ENCODE measurements around the gene TMEM222.
A peak's percentile ranks its signal among the peaks of the same experiment; 100 is the strongest.
"Not testable (repeated sequence)": the region's sequence is repeated elsewhere in the genome, so short reads cannot be mapped to it uniquely, and the experiment has no call there.

Gene TMEM222

GRCh38 chr1:27321813-27322568, at the start of gene TMEM222:
TMEM222 (plus strand) TSS chr1:27322163; CDS start chr1:27322198, 35 bp downstream.
- DNase-seq: peak; percentile 89

- DNase-seq: no peak
These were observed 47.8 kb upstream of the TMEM222 start for GRCh38 chr1:27274204-27274603.

GRCh38 chr1:27275696-27276095, 46.3 kb upstream of the TMEM222 start:
- DNase-seq: no peak

- peak; percentile 33 for DNase-seq
These were observed 37.3 kb upstream of the TMEM222 start for GRCh38 chr1:27284425-27285273.

GRCh38 chr1:27285274-27285660, 36.7 kb upstream of the TMEM222 start:
- DNase-seq: no peak

GRCh38 chr1:27285821-27286220, 36.1 kb upstream of the TMEM222 start:
- DNase-seq: not testable (repeated sequence)

GRCh38 chr1:27289125-27289524, 32.8 kb upstream of the TMEM222 start:
- DNase-seq: not testable (repeated sequence)

- no peak for DNase-seq
These were observed 31.4 kb upstream of the TMEM222 start for GRCh38 chr1:27290581-27290980.

GRCh38 chr1:27292106-27292505, 29.9 kb upstream of the TMEM222 start:
- no peak for DNase-seq

- no peak for DNase-seq
These were observed 28.0 kb upstream of the TMEM222 start for GRCh38 chr1:27293915-27294314.

GRCh38 chr1:27296773-27297291, 25.1 kb upstream of the TMEM222 start:
- DNase-seq: no peak

GRCh38 chr1:27297903-27298302, 24.1 kb upstream of the TMEM222 start:
- no peak for DNase-seq

GRCh38 chr1:27298632-27299384, 23.2 kb upstream of the TMEM222 start:
- no peak for DNase-seq

GRCh38 chr1:27299385-27300271, 22.3 kb upstream of the TMEM222 start:
- DNase-seq: no peak

GRCh38 chr1:27300341-27301051, 21.5 kb upstream of the TMEM222 start:
- peak; percentile 24 for DNase-seq

GRCh38 chr1:27301052-27301422, 20.9 kb upstream of the TMEM222 start:
- DNase-seq: no peak

GRCh38 chr1:27301582-27302199, 20.3 kb upstream of the TMEM222 start:
- no peak for DNase-seq

- DNase-seq: no peak
These were observed 19.4 kb upstream of the TMEM222 start for GRCh38 chr1:27302612-27303011.

GRCh38 chr1:27303509-27303908, 18.5 kb upstream of the TMEM222 start:
- no peak for DNase-seq

GRCh38 chr1:27306071-27306470, 15.9 kb upstream of the TMEM222 start:
- DNase-seq: no peak

All from NCI-H1417 treated with DMSO at 0.1 percent for 48 hours (cell line).